ENCODE data around the gene EXO1. TPM values are rescaled to one million over a fixed set of nuclear protein-coding genes. Genes with fewer than 3 reads are reported as not detected.

EXO1 gene
- total RNA-seq, 1 experiment from 2014 or later = 32.9 TPM

GRCh38 chr1:241891296-241891695 lies 43.3 kb downstream of the EXO1 start:
- POLR2A ChIA-PET = no interaction called here
- Histone ChIP-seq H2AFZ (ENCODE audit: low read depth, low read length, poor library complexity, severe bottlenecking) (no peak overlapping the region), H3K9me2 (ENCODE audit: insufficient read depth) (no peaks in the 10 kb centered on the region), H3K4me2 (ENCODE audit: low read length) (no peak overlapping the region), H3K27ac (ENCODE audit: low read depth, low read length) (no peak overlapping the region), H4K20me1 (ENCODE audit: insufficient read depth) (no peaks in the 10 kb centered on the region), H3K79me2 (ENCODE audit: insufficient read depth, low read length) (no peaks in the 10 kb centered on the region), H3K36me3 (ENCODE audit: control insufficient read depth in 1 of 2, insufficient read depth in 2 of 2, low read length in 2 of 2) (peaks cover 2 to 14% of the 10 kb centered on the region in 2 experiments; a peak in 3 of 4 replicates), H3K4me1 (ENCODE audit: control insufficient read depth in 1 of 2, insufficient read depth in 2 of 2, low read length in 2 of 2) (no peaks in the 10 kb centered on the region), H3K27me3 (ENCODE audit: insufficient read depth, low read length) (no peaks in the 10 kb centered on the region), H3K4me3 (replicated peaks in 1 of 2; ENCODE audit: low read depth in 1 of 2, low read length in 2 of 2) (no peak overlapping the region), H3K9ac (ENCODE audit: low read length) (no peak overlapping the region), H3K9me3 (ENCODE audit: control insufficient read depth in 1 of 2, insufficient read depth in 1 of 2, low read depth in 1 of 2, low read length in 2 of 2) (no peaks in the 10 kb centered on the region)
- no TSS peak for BruUV-seq (replicated peaks)
- DNase-seq (ENCODE audit: low read depth, low spot score) (no peak), ATAC-seq (no peak)
- TF ChIP-seq, protein P1, sequence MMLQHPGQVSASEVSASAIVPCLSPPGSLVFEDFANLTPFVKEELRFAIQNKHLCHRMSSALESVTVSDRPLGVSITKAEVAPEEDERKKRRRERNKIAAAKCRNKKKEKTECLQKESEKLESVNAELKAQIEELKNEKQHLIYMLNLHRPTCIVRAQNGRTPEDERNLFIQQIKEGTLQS (IDR thresholded peaks at IDR 0.05) = no peak
- no peak for TF ChIP-seq POLR2A (IDR thresholded peaks at IDR 0.05; ENCODE audit: borderline replicate concordance, extremely low read depth, insufficient read depth, insufficient read length)
- no peak for TF ChIP-seq ZFX (IDR thresholded peaks at IDR 0.05)
- TF ChIP-seq RAD21 (IDR thresholded peaks at IDR 0.05; ENCODE audit: low read depth) = no peak
- TF ChIP-seq CEBPB (IDR thresholded peaks at IDR 0.05; ENCODE audit: low read depth) = no peak
- no peak for TF ChIP-seq JUND (IDR thresholded peaks at IDR 0.05)
- no peak for TF ChIP-seq POLR2AphosphoS5 (IDR thresholded peaks at IDR 0.05; ENCODE audit: low read depth, low read length)
- TF ChIP-seq, protein P2, sequence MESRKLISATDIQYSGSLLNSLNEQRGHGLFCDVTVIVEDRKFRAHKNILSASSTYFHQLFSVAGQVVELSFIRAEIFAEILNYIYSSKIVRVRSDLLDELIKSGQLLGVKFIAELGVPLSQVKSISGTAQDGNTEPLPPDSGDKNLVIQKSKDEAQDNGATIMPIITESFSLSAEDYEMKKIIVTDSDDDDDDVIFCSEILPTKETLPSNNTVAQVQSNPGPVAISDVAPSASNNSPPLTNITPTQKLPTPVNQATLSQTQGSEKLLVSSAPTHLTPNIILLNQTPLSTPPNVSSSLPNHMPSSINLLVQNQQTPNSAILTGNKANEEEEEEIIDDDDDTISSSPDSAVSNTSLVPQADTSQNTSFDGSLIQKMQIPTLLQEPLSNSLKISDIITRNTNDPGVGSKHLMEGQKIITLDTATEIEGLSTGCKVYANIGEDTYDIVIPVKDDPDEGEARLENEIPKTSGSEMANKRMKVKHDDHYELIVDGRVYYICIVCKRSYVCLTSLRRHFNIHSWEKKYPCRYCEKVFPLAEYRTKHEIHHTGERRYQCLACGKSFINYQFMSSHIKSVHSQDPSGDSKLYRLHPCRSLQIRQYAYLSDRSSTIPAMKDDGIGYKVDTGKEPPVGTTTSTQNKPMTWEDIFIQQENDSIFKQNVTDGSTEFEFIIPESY (IDR thresholded peaks at IDR 0.05; ENCODE audit: extremely low read depth, insufficient replicate concordance, low read length) = no peak
- no peak for TF ChIP-seq ELF1 (IDR thresholded peaks at IDR 0.05; ENCODE audit: borderline replicate concordance, low read depth)
- no peak for TF ChIP-seq EGR1 (IDR thresholded peaks at IDR 0.05; ENCODE audit: low read depth)
- TF ChIP-seq, protein P3, sequence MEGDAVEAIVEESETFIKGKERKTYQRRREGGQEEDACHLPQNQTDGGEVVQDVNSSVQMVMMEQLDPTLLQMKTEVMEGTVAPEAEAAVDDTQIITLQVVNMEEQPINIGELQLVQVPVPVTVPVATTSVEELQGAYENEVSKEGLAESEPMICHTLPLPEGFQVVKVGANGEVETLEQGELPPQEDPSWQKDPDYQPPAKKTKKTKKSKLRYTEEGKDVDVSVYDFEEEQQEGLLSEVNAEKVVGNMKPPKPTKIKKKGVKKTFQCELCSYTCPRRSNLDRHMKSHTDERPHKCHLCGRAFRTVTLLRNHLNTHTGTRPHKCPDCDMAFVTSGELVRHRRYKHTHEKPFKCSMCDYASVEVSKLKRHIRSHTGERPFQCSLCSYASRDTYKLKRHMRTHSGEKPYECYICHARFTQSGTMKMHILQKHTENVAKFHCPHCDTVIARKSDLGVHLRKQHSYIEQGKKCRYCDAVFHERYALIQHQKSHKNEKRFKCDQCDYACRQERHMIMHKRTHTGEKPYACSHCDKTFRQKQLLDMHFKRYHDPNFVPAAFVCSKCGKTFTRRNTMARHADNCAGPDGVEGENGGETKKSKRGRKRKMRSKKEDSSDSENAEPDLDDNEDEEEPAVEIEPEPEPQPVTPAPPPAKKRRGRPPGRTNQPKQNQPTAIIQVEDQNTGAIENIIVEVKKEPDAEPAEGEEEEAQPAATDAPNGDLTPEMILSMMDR (IDR thresholded peaks at IDR 0.05 in 2 of 3, conservative IDR thresholded peaks at IDR 0.05 in 1 of 3; ENCODE audit: borderline replicate concordance in 1 of 3, insufficient read depth in 1 of 3, low read depth in 2 of 3, low read length in 2 of 3) = no peak
- TF ChIP-seq EZH2 (IDR thresholded peaks at IDR 0.05) = no peak
- TF ChIP-seq, protein P4, sequence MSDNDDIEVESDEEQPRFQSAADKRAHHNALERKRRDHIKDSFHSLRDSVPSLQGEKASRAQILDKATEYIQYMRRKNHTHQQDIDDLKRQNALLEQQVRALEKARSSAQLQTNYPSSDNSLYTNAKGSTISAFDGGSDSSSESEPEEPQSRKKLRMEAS (IDR thresholded peaks at IDR 0.05) = no peak
- TF ChIP-seq YY1 (IDR thresholded peaks at IDR 0.05; ENCODE audit: extremely low read depth, insufficient replicate concordance, low read depth, low read length) = no peak
- TF ChIP-seq FOSL1 (IDR thresholded peaks at IDR 0.05; ENCODE audit: low read depth) = no peak
- no peak for TF ChIP-seq EZH2phosphoT487 (IDR thresholded peaks at IDR 0.05; ENCODE audit: borderline replicate concordance)
- TF ChIP-seq ZNF274 (IDR thresholded peaks at IDR 0.05; ENCODE audit: low read depth, low read length) = no peak
- no peak for TF ChIP-seq SRF (IDR thresholded peaks at IDR 0.05; ENCODE audit: low read depth)
- intact Hi-C loops (cut with micrococcal nuclease) = loop anchor here (10.0 kb wide), 1 partner anchor 1434 kb away; no protein-coding TSS in a partner anchor
- RAD21 ChIA-PET (ENCODE audit: low non-redundant PET in 1 of 2, low total read pairs in 2 of 2, uncharacterized antibody in 2 of 2, unreplicated experiment in 2 of 2) = no interaction called here
- CTCF ChIA-PET = interaction anchor here (1.8 kb wide), 1 partner anchor 107 kb away, joined by 7 read pairs; no protein-coding TSS in a partner anchor

Data from HCT116 (cell line).